ENCODE data around the gene S100A7A.

The S100A7A gene

GRCh38 chr1:153431928-153432327 is 15.6 kb downstream of the S100A7A start:
- H3K4me1 ChIP-seq (ENCODE audit: control insufficient read depth in 1 of 2, insufficient read depth in 2 of 2, low read length in 2 of 2): no peaks in the 10 kb centered on the region
- H3K27me3 ChIP-seq (ENCODE audit: control insufficient read depth in 1 of 2, insufficient read depth in 2 of 2, low read length in 2 of 2): peaks cover 0 to 5% of the 10 kb centered on the region in 2 donors
- H3K9ac ChIP-seq (ENCODE audit: low read depth in 1 of 2, low read length in 2 of 2): no peak overlapping the region
- no peak overlapping the region for H3K27ac ChIP-seq (ENCODE audit: low read depth, low read length)
- no peak overlapping the region for H3K4me3 ChIP-seq (ENCODE audit: low read depth in 1 of 2, low read length in 2 of 2)
- H3K9me3 ChIP-seq (ENCODE audit: control insufficient read depth in 1 of 2, low read length in 2 of 2): no peaks in the 10 kb centered on the region
- no peaks in the 10 kb centered on the region for H3K36me3 ChIP-seq (ENCODE audit: control insufficient read depth in 1 of 2, insufficient read depth in 2 of 2, low read length in 2 of 2)

- H3K27me3 ChIP-seq (ENCODE audit: control insufficient read depth in 1 of 2, insufficient read depth in 2 of 2, low read length in 2 of 2): peaks cover 4 to 5% of the 10 kb centered on the region in 2 donors
Observed at GRCh38 chr1:153432874-153433681, 16.8 kb downstream of the S100A7A start.

GRCh38 chr1:153434746-153435455 is 18.6 kb downstream of the S100A7A start:
- Histone ChIP-seq H3K4me3 (ENCODE audit: low read depth in 1 of 2, low read length in 2 of 2) (no peak overlapping the region), H3K27ac (ENCODE audit: low read depth, low read length) (no peak overlapping the region), H3K9ac (ENCODE audit: low read depth in 1 of 2, low read length in 2 of 2) (no peak overlapping the region), H3K36me3 (ENCODE audit: control insufficient read depth in 1 of 2, insufficient read depth in 2 of 2, low read length in 2 of 2) (no peaks in the 10 kb centered on the region), H3K4me1 (ENCODE audit: control insufficient read depth in 1 of 2, insufficient read depth in 2 of 2, low read length in 2 of 2) (no peaks in the 10 kb centered on the region), H3K27me3 (ENCODE audit: control insufficient read depth in 1 of 2, insufficient read depth in 2 of 2, low read length in 2 of 2) (peaks cover 5% of the 10 kb centered on the region in 2 donors), H3K9me3 (ENCODE audit: control insufficient read depth in 1 of 2, low read length in 2 of 2) (no peaks in the 10 kb centered on the region)

More at GRCh38 chr1:153432874-153433681, 16.8 kb downstream of the S100A7A start:
- Histone ChIP-seq H3K27ac (ENCODE audit: low read depth, low read length) (no peak overlapping the region), H3K36me3 (ENCODE audit: control insufficient read depth in 1 of 2, insufficient read depth in 2 of 2, low read length in 2 of 2) (no peaks in the 10 kb centered on the region), H3K4me3 (ENCODE audit: low read depth in 1 of 2, low read length in 2 of 2) (no peak overlapping the region), H3K4me1 (ENCODE audit: control insufficient read depth in 1 of 2, insufficient read depth in 2 of 2, low read length in 2 of 2) (no peaks in the 10 kb centered on the region), H3K9ac (ENCODE audit: low read depth in 1 of 2, low read length in 2 of 2) (no peak overlapping the region), H3K9me3 (ENCODE audit: control insufficient read depth in 1 of 2, low read length in 2 of 2) (no peaks in the 10 kb centered on the region)

GRCh38 chr1:153437236-153437635 is 20.9 kb downstream of the S100A7A start:
- Histone ChIP-seq H3K9me3 (ENCODE audit: control insufficient read depth in 1 of 2, low read length in 2 of 2) (no peaks in the 10 kb centered on the region), H3K27ac (ENCODE audit: low read depth, low read length) (no peak overlapping the region), H3K36me3 (ENCODE audit: control insufficient read depth in 1 of 2, insufficient read depth in 2 of 2, low read length in 2 of 2) (no peaks in the 10 kb centered on the region), H3K4me1 (ENCODE audit: control insufficient read depth in 1 of 2, insufficient read depth in 2 of 2, low read length in 2 of 2) (no peaks in the 10 kb centered on the region), H3K9ac (ENCODE audit: low read depth in 1 of 2, low read length in 2 of 2) (no peak overlapping the region), H3K27me3 (ENCODE audit: control insufficient read depth in 1 of 2, insufficient read depth in 2 of 2, low read length in 2 of 2) (peaks cover 2 to 5% of the 10 kb centered on the region in 2 donors), H3K4me3 (ENCODE audit: low read depth in 1 of 2, low read length in 2 of 2) (no peak overlapping the region)

GRCh38 chr1:153438599-153438998 is 22.3 kb downstream of the S100A7A start:
- H3K27me3 ChIP-seq (ENCODE audit: control insufficient read depth in 1 of 2, insufficient read depth in 2 of 2, low read length in 2 of 2): peaks cover 2 to 5% of the 10 kb centered on the region in 2 donors
- H3K9ac ChIP-seq (ENCODE audit: low read depth in 1 of 2, low read length in 2 of 2): no peak overlapping the region
- H3K27ac ChIP-seq (ENCODE audit: low read depth, low read length): no peak overlapping the region
- no peaks in the 10 kb centered on the region for H3K9me3 ChIP-seq (ENCODE audit: control insufficient read depth in 1 of 2, low read length in 2 of 2)
- no peaks in the 10 kb centered on the region for H3K4me1 ChIP-seq (ENCODE audit: control insufficient read depth in 1 of 2, insufficient read depth in 2 of 2, low read length in 2 of 2)
- H3K36me3 ChIP-seq (ENCODE audit: control insufficient read depth in 1 of 2, insufficient read depth in 2 of 2, low read length in 2 of 2): no peaks in the 10 kb centered on the region
- no peak overlapping the region for H3K4me3 ChIP-seq (ENCODE audit: low read depth in 1 of 2, low read length in 2 of 2)

- H3K27me3 ChIP-seq (ENCODE audit: control insufficient read depth in 1 of 2, insufficient read depth in 2 of 2, low read length in 2 of 2): peaks cover 5 to 7% of the 10 kb centered on the region in 2 donors
- H3K27ac ChIP-seq (ENCODE audit: low read depth, low read length): no peak overlapping the region
- H3K9ac ChIP-seq (ENCODE audit: low read depth in 1 of 2, low read length in 2 of 2): no peak overlapping the region
Observed at GRCh38 chr1:153439273-153439672, 23.0 kb downstream of the S100A7A start.

GRCh38 chr1:153441238-153441755 is 25.0 kb downstream of the S100A7A start:
- Histone ChIP-seq H3K36me3 (ENCODE audit: control insufficient read depth in 1 of 2, insufficient read depth in 2 of 2, low read length in 2 of 2) (no peaks in the 10 kb centered on the region), H3K4me3 (ENCODE audit: low read depth in 1 of 2, low read length in 2 of 2) (no peak overlapping the region), H3K27me3 (ENCODE audit: control insufficient read depth in 1 of 2, insufficient read depth in 2 of 2, low read length in 2 of 2) (peaks cover 5 to 7% of the 10 kb centered on the region in 2 donors), H3K9ac (ENCODE audit: low read depth in 1 of 2, low read length in 2 of 2) (no peak overlapping the region), H3K4me1 (ENCODE audit: control insufficient read depth in 1 of 2, insufficient read depth in 2 of 2, low read length in 2 of 2) (no peaks in the 10 kb centered on the region), H3K27ac (ENCODE audit: low read depth, low read length) (no peak overlapping the region), H3K9me3 (ENCODE audit: control insufficient read depth in 1 of 2, low read length in 2 of 2) (no peaks in the 10 kb centered on the region)

More at GRCh38 chr1:153439273-153439672, 23.0 kb downstream of the S100A7A start:
- no peaks in the 10 kb centered on the region for H3K4me1 ChIP-seq (ENCODE audit: control insufficient read depth in 1 of 2, insufficient read depth in 2 of 2, low read length in 2 of 2)
- H3K4me3 ChIP-seq (ENCODE audit: low read depth in 1 of 2, low read length in 2 of 2): no peak overlapping the region
- H3K36me3 ChIP-seq (ENCODE audit: control insufficient read depth in 1 of 2, insufficient read depth in 2 of 2, low read length in 2 of 2): no peaks in the 10 kb centered on the region
- H3K9me3 ChIP-seq (ENCODE audit: control insufficient read depth in 1 of 2, low read length in 2 of 2): no peaks in the 10 kb centered on the region

- Histone ChIP-seq H3K36me3 (ENCODE audit: control insufficient read depth in 1 of 2, insufficient read depth in 2 of 2, low read length in 2 of 2) (no peaks in the 10 kb centered on the region), H3K27ac (ENCODE audit: low read depth, low read length) (no peak overlapping the region), H3K4me1 (ENCODE audit: control insufficient read depth in 1 of 2, insufficient read depth in 2 of 2, low read length in 2 of 2) (no peaks in the 10 kb centered on the region), H3K9me3 (ENCODE audit: control insufficient read depth in 1 of 2, low read length in 2 of 2) (no peaks in the 10 kb centered on the region), H3K4me3 (ENCODE audit: low read depth in 1 of 2, low read length in 2 of 2) (no peak overlapping the region), H3K27me3 (ENCODE audit: control insufficient read depth in 1 of 2, insufficient read depth in 2 of 2, low read length in 2 of 2) (peaks cover 0 to 6% of the 10 kb centered on the region in 2 donors), H3K9ac (ENCODE audit: low read depth in 1 of 2, low read length in 2 of 2) (no peak overlapping the region)
Observed at GRCh38 chr1:153443486-153443885, 27.2 kb downstream of the S100A7A start.

GRCh38 chr1:153444078-153444477 is 27.8 kb downstream of the S100A7A start:
- no peaks in the 10 kb centered on the region for H3K9me3 ChIP-seq (ENCODE audit: control insufficient read depth in 1 of 2, low read length in 2 of 2)
- no peaks in the 10 kb centered on the region for H3K36me3 ChIP-seq (ENCODE audit: control insufficient read depth in 1 of 2, insufficient read depth in 2 of 2, low read length in 2 of 2)
- no peak overlapping the region for H3K9ac ChIP-seq (ENCODE audit: low read depth in 1 of 2, low read length in 2 of 2)
- no peak overlapping the region for H3K27ac ChIP-seq (ENCODE audit: low read depth, low read length)
- no peaks in the 10 kb centered on the region for H3K4me1 ChIP-seq (ENCODE audit: control insufficient read depth in 1 of 2, insufficient read depth in 2 of 2, low read length in 2 of 2)
- no peak overlapping the region for H3K4me3 ChIP-seq (ENCODE audit: low read depth in 1 of 2, low read length in 2 of 2)
- H3K27me3 ChIP-seq (ENCODE audit: control insufficient read depth in 1 of 2, insufficient read depth in 2 of 2, low read length in 2 of 2): peaks cover 0 to 6% of the 10 kb centered on the region in 2 donors
